Stimulated activated CD8-positive, alpha-beta memory T cell treated with anti-CD3 and anti-CD28 coated beads, Interleukin-7, amount 100 ng/mL, for 4 hours (primary cell): ENCODE measurements around the gene DAB2IP.
"Not testable (repeated sequence)": the region's sequence is repeated elsewhere in the genome, so short reads cannot be mapped to it uniquely, and the experiment has no call there.

Experiments
- DNase-seq, 2 donors: peaks; one replicate each; pipeline ENCODE4 v3.0.0-alpha.2; 2020; ENCODE audit warnings: low read depth in 2 of 2

The DAB2IP gene

DNA sequence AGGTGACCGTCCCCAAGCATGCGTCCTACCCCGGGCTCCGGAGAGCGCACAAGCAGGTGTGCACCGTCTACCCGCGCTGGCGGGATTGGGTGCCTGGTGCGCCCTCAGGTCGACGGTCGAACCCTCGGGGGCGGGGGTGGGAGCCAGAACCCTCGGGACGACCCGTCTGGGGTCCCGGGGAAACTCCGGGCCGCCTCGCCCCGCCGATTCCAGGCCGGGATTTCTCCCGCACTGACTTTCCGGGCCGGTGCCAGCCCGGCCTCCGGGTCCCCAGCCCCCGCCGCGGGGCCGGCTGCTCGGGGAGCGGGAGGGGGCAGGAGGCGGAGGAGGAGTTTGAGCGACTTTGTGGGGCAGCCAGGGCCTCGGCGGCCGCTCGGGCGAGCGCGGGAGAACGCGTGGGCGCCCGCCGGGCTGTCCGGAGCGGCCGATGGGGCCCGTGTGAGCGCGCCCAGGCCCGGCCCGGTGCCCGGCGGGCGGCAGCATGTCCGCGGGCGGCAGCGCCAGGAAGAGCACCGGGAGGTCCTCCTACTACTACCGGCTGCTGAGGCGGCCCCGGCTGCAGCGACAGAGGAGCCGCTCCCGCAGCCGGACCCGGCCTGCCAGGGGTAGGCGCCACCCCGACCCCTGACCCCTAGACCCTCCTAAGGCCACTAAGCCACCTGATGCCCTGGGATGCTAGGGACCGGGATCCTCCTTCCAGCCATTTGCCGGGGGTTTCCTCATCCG lies at the start of gene DAB2IP:
Gene DAB2IP (plus strand): TSS at position 340 of the 726 bp plus-strand sequence. CDS start 142 bp downstream, at position 482.
- no peak for DNase-seq

DNA sequence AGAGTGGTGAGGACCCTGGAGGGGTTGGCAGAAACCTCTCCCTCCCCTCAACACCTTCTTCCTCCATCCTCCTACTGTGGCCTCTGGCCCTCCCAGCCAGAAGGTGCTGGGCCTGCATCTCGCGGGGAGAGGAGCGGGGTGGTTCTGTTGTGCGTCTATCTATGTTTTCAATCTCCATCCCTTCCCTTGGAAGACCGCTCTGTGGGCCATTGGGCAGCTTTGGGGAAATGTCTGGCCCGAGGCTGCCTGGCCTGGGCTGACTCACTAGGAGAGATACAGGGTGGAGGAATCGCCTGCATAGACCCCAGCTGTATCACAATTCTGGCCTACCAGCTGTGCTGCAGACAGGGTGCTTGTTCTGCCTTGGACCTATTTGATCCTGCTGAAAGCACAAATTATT lies 48.4 kb upstream of the DAB2IP start:
- no peak for DNase-seq

DNA sequence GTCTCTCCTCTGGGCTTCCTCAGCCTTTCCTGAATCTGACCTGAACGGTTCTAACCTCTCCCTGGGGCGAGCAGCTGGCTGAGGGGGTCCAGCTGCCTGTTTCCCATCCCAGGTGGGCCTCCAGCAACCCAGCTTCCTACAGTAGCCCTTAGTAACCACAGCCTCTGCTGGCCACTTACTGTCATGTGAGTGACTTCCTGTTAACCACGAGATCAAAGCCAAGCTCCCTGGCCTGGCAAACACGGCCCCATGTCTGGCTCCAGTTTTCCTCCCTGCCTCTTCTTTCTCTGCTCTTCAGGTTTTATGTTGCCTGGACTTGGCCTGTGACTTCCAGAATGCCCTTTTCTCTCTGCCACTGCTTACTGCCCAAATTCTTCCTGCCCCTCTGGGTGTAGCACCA lies 47.2 kb upstream of the DAB2IP start:
- no peak for DNase-seq

DNA sequence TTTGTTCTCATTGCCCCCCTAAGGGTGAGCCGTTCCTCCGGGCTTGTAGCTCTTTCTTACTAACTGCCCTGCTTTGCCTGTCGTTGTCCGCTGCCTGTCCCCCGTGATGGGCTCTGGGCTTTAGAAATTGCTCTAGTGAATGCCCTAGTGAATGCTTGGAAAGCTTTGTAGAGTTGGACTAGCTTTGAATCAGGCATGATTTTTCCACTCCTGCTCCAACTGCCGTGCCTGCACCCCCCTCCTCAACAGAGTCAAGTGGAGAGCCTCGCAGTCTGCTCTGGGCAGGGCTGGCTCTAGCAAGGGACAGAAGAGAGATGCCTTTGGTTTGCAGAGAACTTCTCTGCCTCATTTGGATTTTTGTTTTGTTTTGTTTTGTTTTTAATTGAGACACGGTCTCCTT lies 46.8 kb upstream of the DAB2IP start:
- DNase-seq, result no peak

DNA sequence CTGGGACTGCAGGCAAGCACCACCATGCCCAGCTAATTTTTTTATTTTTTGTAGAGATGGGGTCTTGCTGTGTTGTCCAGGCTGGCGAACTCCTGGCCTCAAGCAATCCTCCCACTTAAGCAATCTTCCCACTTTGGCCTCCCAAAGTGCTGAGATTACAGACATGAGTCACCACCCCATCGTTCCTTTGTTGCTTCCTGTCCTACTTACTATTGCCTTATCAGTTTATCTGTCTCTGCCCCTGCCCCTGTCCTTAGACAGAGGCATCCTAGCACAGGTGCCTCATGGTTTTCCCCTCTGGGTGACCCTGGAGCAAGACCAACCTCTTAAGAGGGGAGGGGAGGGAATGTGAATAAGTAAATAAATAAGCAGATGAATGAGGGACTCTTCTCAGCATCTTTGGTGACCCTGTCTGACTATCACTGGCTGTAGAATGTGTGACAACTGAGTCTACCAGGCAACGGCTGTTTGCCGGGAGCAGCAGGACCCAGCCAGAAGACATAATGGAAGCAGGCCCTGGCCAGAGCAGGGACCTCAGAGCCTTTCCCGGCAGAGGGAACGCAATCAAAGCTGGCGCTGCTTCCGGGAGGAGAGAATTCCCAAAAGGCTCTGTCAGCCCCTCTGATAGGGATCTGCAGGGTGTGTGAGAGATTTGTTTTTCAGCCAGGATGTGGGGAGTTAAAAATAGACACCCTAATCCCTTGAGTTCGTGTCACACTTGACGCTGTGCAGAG lies 43.8 kb upstream of the DAB2IP start:
- DNase-seq, result no peak

DNA sequence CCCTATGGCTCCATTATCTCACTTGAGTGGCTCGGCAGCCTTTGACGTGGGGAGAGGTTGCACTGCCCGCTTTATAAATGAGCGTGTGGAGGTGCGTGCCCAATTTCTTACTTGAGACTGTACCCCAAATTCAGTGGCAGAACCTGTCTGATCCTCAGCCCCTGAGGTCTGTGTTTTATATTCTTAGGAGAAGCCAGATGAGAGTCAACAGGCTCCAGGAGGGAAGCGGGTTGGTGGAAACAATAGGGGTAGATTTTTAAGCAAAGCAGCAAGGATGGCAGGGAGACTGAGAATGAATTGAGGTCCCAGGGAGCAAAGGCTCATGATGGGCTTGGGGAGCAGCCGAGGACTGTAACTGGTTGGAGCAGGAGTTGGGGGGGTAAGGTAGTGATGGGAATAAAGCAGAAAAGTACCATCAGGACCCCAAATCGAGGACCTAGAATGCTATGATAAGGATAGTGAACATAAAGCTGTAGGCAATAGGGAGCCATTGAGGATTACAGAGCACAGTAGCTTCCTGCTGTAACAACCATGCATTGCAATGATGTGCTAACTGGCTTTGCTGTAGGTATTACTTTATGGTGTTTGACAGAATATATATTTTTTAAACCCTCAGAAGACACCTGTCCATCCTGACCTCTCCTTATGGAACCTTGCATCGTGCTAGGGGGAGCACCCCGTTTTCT lies 43.1 kb upstream of the DAB2IP start:
- no peak for DNase-seq

DNA sequence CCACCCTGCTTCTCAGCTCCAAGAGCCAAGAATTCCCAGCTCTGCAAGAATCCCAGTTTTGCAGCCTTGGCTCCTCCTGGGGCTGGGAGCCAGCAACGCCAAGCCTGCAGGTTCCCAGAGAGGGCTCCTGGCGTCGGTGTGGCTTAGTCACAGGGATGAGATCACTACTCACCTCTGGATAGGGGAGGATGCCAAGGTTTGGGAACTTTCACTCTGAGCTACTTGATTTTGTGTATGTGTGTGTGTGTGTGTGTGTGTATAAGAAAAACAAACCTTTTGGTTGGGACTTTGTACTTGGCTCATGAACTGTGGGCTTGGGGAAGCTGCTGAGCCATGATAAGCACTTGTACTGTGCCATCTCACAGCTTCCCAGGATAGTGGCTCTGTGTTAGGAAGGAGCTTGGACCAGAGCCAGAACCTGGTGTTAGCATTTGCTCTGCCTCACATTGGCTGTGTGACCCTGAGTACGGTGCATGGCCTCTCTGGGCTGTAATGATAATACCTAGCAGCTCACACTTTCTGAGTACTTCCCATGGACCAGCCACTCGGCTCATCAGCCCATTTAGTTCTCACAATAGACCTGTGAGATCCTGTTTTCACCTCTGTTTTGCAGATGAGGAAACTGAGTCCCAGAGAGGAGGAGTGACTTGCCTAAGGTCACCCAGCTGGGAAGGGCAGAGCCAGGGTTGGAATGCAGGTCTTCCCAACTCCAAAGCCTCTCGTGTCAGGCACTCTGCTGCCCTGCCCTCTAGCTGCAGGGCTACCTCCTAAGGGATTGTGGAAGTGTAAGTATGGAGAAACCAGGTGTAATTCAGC lies 41.4 kb upstream of the DAB2IP start:
- no peak for DNase-seq

DNA sequence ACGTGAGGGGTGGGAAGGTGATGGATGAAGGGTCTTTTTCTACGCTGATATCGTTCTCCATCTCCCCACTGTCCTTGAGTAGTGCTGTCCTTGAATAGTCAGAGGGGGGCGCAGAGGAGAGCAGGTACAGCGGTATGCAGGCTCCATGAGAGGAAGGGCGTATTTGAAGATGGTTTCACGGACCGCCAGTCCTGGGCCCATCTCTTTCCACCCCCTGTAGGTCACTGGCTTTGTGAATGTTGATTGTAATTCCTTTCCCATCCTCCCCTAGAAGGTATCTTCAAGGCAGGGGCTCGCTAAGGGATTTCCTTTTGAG lies 40.8 kb upstream of the DAB2IP start:
- DNase-seq, result no peak

DNA sequence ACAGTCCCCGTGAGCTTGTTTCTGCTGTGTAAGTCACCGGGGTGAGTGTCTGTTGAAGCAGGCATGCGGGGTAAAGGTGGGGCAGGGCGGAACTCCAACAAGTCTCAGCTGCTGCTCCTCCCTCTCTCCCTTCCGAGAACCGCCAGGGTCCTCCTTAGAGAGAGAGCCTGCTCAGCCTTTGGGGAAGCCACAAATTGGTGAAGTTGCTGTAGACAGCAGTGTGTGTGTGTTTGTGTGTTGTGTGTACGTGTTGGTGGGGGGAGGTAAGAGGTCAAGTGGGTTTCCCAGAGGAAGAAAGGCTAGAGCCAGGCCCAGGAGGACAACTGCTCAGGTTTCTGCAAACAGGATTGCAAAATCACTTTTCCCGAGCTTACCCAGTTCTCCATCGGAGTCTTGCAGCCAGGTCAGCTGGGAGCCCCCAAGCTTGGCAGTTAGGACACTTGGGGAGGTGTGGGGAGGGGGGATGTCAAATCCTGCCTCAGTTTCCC lies 38.9 kb upstream of the DAB2IP start:
- no peak for DNase-seq

DNA sequence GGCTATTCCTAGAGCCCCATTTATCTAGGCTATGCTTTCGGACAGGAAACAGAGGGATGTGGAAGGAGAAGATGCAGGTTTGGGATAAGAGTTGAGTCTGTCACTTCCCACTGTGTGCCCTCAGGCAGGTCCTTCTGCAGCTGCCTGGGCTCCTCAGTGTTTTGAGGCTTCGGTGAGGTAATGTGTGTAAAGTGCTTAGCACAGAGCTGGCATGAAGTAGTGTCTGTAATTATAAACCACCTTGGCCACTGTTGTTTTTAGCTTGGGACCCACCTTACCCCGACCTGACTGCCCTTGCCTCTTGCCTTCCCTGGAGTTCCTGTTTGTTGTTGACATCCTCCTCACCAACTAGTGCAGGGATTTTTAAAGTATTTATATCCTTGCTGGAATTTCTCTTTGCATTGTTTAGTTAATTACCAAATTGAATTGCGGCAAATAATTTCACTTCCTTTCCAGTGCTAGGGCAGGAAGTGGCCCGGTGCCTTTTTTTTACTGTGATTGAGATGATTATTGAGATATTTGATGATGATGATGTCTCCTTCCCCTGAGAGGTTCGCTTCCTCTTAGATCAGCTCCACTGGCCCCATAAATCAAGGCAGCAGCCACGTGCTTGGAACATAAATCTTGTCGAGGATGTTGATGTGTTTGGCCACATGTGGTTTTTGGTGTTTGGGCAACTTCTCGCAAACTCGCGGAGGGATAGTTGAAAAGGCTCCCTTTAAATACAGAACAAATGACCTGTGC lies 38.3 kb upstream of the DAB2IP start:
- no peak for DNase-seq

DNA sequence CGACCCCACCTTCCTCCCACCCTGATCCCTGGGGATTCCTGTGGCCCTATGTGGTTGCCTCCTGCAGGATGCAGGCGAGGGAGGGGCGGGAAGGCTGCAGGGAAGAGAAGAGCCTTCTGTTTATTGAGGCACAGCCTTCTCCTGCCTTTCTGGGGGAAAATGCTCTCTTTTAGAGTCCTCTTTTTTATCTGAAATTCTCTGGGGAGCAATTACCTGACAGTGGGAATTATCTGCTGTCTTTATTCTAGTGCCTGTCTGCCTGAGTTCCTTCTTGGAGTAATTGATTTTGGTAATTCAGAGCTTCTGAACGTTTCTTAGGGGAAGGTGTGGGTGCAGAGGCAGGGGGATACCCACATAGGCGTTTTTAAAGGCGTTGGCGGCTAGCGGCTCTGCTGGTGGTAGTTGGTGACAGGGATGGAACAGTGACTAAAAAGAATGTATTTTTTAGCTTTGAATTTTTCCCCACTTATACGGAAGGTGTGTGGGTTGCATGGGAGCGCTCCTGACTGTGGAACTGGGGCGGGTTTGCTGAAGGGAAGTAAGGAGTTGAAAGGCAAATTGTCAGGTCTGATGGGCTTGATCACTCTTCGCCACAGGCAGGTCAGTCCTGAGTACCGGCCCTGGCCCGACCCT lies 35.2 kb upstream of the DAB2IP start:
- DNase-seq, result no peak

DNA sequence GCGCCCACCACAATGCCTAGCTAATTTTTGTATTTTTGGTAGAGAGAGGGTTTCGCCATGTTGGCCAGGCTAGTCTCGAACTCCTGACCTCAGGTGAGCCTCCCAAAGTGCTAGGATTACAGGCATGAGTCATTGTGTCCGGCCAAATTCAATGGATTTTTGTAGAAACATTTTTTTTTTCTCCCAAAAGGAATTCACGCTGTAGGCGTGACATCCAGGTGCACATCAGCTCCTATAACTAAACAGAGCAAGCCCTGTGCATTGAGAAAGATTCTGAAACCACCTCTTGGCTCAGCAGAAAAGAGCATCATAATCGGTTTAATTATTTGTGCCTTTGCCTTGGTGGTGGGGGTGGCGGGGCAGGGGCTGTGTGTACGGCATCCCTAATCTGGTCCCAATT lies 32.9 kb upstream of the DAB2IP start:
- DNase-seq, result no peak

DNA sequence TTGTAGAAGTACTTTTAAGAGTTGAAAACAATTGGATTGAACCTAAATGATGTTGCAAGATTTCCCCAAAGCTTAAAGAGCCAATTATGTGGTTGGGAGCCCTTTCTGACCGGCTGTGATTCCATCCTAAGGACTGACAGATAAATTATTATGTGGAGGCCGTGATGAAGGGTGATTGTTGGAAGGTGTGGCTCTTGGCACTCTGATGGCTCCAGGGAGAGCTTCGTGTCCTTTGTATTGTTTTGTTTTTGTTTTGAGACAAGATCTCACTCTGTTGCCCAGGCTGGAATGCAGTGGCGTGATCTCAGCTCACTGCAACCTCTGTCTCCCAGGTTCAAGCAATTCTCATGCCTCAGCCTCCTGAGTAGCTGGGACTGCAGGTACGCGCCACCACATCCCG lies 32.5 kb upstream of the DAB2IP start:
- DNase-seq, result not testable (repeated sequence)

DNA sequence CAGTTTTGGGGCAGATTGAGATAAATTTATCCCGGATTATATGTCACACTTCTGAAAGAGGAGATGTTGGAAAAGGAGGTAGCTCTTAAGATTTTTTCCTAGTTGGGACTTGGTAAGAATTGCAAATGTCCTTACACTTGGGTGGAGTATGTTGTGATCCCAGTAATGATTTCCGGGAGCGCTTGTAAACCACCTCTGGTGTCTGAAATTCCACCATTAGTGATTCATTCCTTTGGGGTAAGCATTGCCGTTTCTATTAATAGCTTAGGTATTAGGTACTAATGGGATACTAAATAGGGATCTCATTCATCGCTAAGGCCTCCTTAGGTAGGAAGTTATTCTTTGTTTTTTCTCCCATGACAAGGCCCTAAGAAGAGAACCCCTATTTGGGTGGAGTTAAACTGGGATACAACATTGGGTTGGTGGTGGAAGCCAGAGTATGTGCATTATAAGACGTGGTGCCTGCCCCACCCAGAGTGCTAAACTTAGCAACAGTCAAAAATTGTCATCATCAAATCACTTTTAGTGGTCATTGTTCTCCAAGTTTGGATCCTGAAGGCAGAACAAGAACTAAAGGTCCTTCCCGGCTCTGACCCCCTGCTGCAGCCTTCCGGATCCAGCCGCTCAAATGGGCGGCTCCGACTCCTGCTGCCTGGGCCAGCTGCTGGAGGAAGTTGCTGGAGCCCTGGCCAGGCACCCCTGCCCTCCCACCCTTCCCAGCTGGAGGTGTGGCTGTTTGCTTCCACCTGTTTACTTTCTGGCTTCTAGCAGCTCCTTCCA lies 31.7 kb upstream of the DAB2IP start:
- DNase-seq, result no peak

DNA sequence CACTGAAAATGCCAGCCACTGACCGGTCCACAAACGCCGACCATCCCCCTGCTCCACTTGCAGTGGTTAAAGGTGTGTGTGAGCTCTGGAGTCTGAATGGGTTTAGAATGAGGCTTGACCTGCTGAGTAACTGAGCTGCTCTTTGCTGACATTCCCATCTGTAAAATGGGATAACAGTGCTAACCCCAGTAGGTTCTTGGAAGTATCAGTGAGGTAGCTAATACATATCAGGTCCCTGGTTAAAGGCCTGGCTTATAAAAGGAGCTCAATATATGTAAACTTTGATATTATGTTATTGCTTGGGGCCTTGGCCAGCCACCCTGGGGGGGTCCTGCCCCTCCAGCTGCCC lies 31.1 kb upstream of the DAB2IP start:
- DNase-seq, result no peak

DNA sequence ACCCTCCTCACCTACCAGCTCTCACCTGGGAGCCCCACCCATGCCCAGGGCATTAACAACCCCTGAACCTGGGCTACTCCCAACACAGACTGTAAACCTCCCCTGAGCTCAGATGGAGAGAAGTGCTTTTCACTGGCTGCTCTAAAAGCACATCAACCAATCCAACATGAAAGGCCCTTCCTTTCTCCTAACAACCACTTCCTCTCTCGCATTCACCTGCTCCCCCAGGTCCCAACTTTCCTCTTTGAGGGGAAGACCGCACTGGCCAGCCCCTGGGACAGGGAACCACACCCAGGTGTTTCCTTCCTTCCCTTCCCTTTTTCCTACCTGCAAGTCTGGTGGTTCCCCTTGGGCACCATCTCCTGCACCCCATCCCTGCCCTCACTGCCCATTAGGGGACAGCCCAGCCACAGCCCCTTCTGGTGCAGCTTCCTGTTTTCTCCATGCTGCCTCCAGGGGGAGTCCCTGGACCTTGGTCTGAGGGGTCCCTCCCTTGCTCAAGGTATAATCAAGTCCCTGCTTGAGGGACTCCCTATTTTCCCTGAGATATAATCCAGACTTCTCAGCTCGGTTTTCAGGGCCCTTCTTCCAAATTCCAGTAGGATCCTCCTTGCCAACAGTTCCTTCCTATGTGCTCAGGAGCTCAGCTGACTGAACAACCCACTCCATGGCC lies 30.5 kb upstream of the DAB2IP start:
- no peak for DNase-seq

DNA sequence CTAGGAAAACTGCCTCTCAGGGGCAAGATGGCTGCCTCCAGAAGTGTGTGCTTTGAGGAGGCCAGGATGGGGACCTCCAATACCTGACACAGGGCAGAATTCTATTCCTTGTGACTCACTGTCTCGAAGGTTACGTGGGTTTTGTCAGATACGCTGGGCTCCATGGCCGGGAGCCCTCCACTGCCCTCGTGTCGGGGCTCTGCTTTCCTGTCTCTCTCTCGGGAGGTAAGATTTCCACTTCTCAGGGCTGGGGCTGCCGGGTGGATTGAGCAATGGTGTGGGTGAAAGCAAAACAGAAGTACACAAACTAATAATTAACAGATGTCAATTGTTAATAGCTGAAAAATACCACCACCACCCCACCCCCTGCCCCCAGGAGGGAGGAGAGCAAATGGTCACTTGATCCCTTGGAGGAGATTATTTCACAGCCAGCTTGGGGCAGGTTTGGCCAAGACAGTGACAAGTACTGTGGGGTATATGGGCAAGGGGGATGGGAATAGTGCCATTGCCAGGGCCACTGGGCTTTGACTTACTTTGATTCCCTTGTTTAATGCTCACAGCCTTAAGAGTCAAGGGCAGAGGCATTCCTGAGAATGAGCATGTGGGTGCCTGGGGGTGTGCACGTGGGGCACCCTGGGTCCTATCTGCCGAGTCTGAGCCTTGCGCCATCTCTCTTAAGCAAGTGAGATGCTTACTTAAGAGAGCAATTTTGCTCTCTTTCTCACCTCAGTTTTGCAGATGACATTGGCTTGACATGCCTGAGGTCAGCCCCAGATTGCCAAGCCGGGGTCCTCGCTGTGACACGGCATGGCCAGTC lies 28.8 kb upstream of the DAB2IP start:
- DNase-seq, result no peak

DNA sequence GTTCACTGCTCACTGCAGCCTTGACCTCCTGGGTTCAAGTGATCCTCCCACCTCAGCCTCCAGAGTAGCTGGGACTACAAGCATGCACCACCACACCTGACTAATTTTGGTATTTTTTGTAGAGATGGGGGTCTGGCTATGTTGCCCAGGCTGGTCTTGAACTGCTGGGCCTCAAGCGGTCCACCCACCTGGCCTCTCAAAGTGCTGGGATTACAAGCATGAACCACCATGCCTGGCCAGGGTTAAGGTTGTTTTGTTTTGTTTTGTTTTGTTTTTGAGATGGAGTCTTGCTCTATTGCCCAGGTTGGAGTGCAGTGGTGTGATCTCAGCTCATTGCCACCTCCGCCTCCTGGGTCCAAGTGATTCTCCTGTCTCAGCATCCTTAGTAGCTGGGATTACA lies 28.0 kb upstream of the DAB2IP start:
- DNase-seq, result not testable (repeated sequence)

DNA sequence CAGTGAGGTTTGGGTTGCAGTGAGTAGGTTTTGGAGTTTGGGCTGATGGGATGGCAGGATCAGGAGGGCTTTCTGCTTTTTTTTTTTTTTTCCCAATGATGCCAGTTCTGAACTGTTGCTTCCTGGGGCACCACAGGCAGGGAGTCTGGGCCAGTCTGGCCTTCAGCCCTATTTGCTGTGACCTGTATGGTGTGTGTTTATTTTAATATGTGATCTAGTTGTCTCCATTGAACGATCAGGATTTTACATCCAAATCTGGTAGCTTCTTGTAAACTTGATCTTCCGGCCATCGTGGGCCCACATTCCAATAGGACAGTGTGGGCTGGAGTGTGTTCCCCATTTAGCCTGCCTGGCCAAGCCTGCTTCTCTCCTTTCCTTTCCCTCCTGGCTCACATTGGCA lies 25.8 kb upstream of the DAB2IP start:
- DNase-seq, result no peak
